ENCODE results near the gene ZNF189. TPM values are rescaled to one million over a fixed set of nuclear protein-coding genes. Genes with fewer than 3 reads are reported as not detected.

Gene ZNF189
- total RNA-seq (10 to 100 TPM; 20.4 to 23.3 TPM), polyA plus RNA-seq (1 to 10 TPM; 5.9 to 8.5 TPM)
- long read RNA-seq, donor 1 = 0 reads
- long read RNA-seq, donor 2, partial matches to known transcripts = 0 of 6 reads
- long read RNA-seq, donor 2, other reads (novel, unspliced or antisense) = 4 of 6 reads

DNA sequence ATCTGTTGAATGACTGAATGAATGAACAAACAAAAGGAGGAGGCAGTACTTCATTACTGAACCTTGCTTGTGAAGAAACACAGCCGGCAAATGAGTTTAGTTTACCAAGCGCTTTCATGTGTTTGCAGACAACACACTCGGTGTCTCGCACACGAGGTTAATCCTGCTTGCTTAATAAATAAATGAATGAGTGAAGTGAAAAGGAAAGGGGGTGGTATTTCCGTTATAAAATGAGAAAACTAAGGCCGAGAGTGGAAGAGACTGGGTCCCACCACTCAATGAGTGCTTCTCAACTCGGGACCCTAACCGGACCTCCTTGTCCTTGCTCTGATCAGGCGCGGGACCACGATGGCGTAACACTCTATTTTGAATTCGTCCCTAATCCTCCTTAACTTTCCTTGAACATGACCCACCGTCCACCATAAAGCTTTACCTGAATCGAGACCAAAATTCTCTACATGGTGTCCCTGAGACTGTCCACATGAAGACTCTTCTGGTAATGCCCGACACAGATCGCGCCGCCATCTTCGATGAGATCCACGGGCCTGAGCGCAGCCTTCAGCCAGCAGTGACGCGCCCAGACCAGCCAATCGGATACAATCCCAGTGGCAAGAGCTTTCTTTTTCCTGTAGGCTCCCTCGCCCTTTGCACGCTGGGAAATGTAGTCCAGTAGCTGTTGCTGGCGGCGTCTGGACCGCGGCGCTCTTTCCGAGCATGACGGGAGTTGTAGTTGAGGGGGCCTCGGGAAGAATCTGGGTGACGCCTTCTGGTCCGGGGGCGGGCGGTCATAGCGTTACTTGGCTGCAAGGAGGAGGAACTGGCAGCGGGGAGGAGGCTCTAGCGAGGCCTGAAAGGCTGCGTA, at the start of gene ZNF189, which contains the start of gene MRPL50:
Gene ZNF189, plus strand, starts transcription at position 784 of the 862 bp plus-strand sequence. CDS start 306 bp downstream, outside the sequence.
Gene MRPL50, minus strand, starts transcription at position 551 of the 862 bp plus-strand sequence. Its CDS starts 26 bp downstream, at position 525.
- WGBS, 2 donors = 0% methylated on average over 44 of the region's 44 CpGs
- Histone ChIP-seq H3K36me3 (ENCODE audit: control insufficient read depth in 1 of 2, insufficient read depth in 2 of 2, low read length in 1 of 2) (peaks cover 4 to 9% of the 10 kb centered on the region in 2 donors), H3K9me3 (ENCODE audit: control insufficient read depth, low read length) (peaks cover 3% of the 10 kb centered on the region), H3K4me1 (ENCODE audit: control insufficient read depth in 1 of 2, insufficient read depth in 2 of 2, low read length in 2 of 2) (peaks cover 0 to 5% of the 10 kb centered on the region in 2 donors), H3K4me3 (ENCODE audit: low read length in 2 of 2) (peak within 1 kb of the TSS; percentile 90 to 99), H3K27ac (ENCODE audit: low read depth in 1 of 2, low read length in 2 of 2) (peak within 1 kb of the TSS in 1 of 2 donors; percentile 73), H3K27me3 (ENCODE audit: control insufficient read depth in 1 of 2, insufficient read depth in 2 of 2, low read length in 1 of 2) (no peaks in the 10 kb centered on the region)
- ATAC-seq (ENCODE audit: low FRiP score) (peak; percentile 100), DNase-seq (peak; percentile 99)
- intact Hi-C loops (cut with DNase I) = loop anchor here in 1 of 2 donors (5.0 to 10.0 kb wide), 3 partner anchors 57 to 1043 kb away; partner anchors contain the start of genes RNF20 and TEX10

DNA sequence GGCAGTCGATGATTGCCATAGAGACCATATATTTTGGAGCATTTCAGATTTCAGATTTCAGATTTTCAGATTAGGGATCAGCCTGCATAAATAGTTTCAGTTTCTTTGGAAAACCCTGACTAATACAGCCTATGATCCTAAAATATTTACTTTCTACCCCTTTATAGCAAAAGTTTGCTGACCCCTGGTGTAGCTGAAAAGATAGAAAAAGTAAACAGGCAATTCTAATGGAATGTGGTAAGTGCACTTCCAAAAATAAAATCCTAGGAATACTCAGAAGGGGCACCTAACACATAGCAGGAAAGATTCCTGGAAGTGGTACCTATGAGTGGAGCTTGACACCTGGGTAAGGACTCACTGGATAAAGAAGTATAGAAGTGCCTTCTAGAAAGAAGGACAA, 48.4 kb upstream of the ZNF189 start:
- no peak overlapping the region for H3K4me3 ChIP-seq (ENCODE audit: low read length in 2 of 2)
- DNase-seq (no peak), ATAC-seq (ENCODE audit: low FRiP score) (no peak)
- no peaks in the 10 kb centered on the region for H3K9me3 ChIP-seq (ENCODE audit: control insufficient read depth, low read length)
- H3K27me3 ChIP-seq (ENCODE audit: control insufficient read depth in 1 of 2, insufficient read depth in 2 of 2, low read length in 1 of 2) = peaks cover 0 to 3% of the 10 kb centered on the region in 2 donors
- no peaks in the 10 kb centered on the region for H3K36me3 ChIP-seq (ENCODE audit: control insufficient read depth in 1 of 2, insufficient read depth in 2 of 2, low read length in 1 of 2)
- H3K27ac ChIP-seq (ENCODE audit: low read depth in 1 of 2, low read length in 2 of 2) = no peak overlapping the region
- 71 to 79% methylated on average over 1 of the region's 1 CpG for WGBS, 2 donors
- intact Hi-C loops (cut with DNase I) = no loop called here
- H3K4me1 ChIP-seq (ENCODE audit: control insufficient read depth in 1 of 2, insufficient read depth in 2 of 2, low read length in 2 of 2) = no peaks in the 10 kb centered on the region

DNA sequence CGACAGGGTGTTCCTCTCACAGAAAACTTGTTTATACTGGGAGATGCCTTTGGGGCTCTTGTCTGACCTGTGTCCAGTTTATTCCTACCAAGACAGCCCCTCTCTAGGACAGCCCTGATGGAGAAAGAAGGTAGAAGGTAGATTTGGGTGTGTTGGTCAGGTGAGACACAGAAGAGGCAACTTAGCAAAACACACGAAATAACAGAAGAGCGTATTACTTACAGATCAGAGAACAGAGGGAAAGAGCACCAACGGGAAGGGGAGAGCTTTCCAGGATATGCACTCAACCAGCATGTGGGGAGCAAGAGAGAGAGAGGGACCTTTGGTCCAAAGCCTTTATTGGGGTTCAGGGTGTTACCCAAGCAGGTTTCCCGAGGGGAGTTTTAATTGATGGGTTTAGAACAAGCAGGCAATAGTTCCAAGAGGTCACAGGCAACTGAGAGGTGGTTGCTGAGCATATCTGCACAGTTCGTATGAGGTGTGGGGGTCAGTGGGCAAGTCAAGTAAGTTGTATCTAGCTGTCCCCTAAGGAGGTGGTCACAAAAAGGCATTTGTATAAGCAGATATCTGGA, 45.7 kb upstream of the ZNF189 start:
- no peaks in the 10 kb centered on the region for H3K36me3 ChIP-seq (ENCODE audit: control insufficient read depth in 1 of 2, insufficient read depth in 2 of 2, low read length in 1 of 2)
- WGBS, 2 donors = 77 to 81% methylated on average over 6 of the region's 6 CpGs
- DNase-seq = no peak
- H3K4me1 ChIP-seq (ENCODE audit: control insufficient read depth in 1 of 2, insufficient read depth in 2 of 2, low read length in 2 of 2) = no peaks in the 10 kb centered on the region
- intact Hi-C loops (cut with DNase I) = no loop called here
- no peak overlapping the region for H3K27ac ChIP-seq (ENCODE audit: low read depth in 1 of 2, low read length in 2 of 2)
- peaks cover 0 to 3% of the 10 kb centered on the region in 2 donors for H3K27me3 ChIP-seq (ENCODE audit: control insufficient read depth in 1 of 2, insufficient read depth in 2 of 2, low read length in 1 of 2)
- no peaks in the 10 kb centered on the region for H3K9me3 ChIP-seq (ENCODE audit: control insufficient read depth, low read length)
- no peak for ATAC-seq (ENCODE audit: low FRiP score)
- H3K4me3 ChIP-seq (ENCODE audit: low read length in 2 of 2) = no peak overlapping the region

DNA sequence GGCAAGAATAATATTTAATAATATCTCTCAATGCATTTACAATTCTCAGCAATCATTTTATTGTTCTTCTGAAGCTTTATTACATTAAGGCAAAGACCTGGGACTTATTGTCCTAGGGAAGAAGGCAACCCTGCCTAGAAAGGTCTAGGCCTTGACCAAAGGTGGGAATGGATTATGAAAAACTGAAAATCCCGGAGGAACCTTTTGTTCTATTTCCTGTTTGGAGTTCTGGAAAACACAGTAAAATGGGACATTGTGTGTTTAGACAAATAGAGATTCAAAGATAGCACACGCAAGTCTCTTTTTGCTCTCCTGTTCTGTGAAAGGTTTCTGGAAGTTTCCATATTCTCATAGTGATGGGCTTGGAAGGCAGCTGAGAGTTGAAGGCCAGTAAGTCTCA, 45.0 kb upstream of the ZNF189 start:
- Histone ChIP-seq H3K9me3 (ENCODE audit: control insufficient read depth, low read length) (no peaks in the 10 kb centered on the region), H3K27me3 (ENCODE audit: control insufficient read depth in 1 of 2, insufficient read depth in 2 of 2, low read length in 1 of 2) (peaks cover 0 to 3% of the 10 kb centered on the region in 2 donors), H3K36me3 (ENCODE audit: control insufficient read depth in 1 of 2, insufficient read depth in 2 of 2, low read length in 1 of 2) (no peaks in the 10 kb centered on the region), H3K27ac (ENCODE audit: low read depth in 1 of 2, low read length in 2 of 2) (no peak overlapping the region), H3K4me1 (ENCODE audit: control insufficient read depth in 1 of 2, insufficient read depth in 2 of 2, low read length in 2 of 2) (no peaks in the 10 kb centered on the region), H3K4me3 (ENCODE audit: low read length in 2 of 2) (no peak overlapping the region)
- WGBS, 2 donors = 84 to 85% methylated on average over 2 of the region's 2 CpGs
- no peak for ATAC-seq (ENCODE audit: low FRiP score)
- no peak for DNase-seq
- intact Hi-C loops (cut with DNase I) = no loop called here

DNA sequence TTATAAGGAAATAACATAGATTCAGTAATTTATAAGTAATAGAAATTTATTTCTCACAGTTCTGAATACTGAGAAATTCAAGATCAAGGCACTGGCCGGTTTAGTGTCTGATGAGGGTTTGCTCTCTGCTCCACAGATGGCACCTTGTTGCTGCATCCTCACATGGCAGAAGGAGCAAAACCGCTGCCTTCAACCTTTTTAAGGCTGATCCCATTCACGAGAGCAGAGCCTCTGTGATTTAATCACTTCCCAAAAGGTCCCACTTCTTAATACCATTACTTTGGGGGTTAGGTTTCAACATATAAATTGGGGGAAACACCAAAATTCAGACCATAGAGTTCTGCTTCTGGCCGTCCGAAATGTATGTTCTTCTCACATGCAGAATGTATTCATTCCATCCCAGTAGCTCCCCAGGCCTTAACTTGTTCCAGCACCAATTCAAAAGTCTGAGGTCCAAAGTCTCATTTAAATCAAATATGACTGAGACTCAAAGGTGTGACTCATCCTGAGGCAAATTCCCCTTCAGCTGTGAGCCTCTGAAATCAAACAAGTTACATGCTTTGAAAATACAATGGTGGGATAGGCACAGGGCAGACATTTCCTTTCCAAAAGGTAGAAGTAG, 44.4 kb upstream of the ZNF189 start:
- no peaks in the 10 kb centered on the region for H3K9me3 ChIP-seq (ENCODE audit: control insufficient read depth, low read length)
- no peaks in the 10 kb centered on the region for H3K36me3 ChIP-seq (ENCODE audit: control insufficient read depth in 1 of 2, insufficient read depth in 2 of 2, low read length in 1 of 2)
- DNase-seq (no peak), ATAC-seq (ENCODE audit: low FRiP score) (no peak)
- intact Hi-C loops (cut with DNase I) = no loop called here
- no peak overlapping the region for H3K4me3 ChIP-seq (ENCODE audit: low read length in 2 of 2)
- WGBS, 2 donors = 78 to 83% methylated on average over 5 of the region's 5 CpGs
- H3K27me3 ChIP-seq (ENCODE audit: control insufficient read depth in 1 of 2, insufficient read depth in 2 of 2, low read length in 1 of 2) = peaks cover 0 to 3% of the 10 kb centered on the region in 2 donors
- no peak overlapping the region for H3K27ac ChIP-seq (ENCODE audit: low read depth in 1 of 2, low read length in 2 of 2)
- no peaks in the 10 kb centered on the region for H3K4me1 ChIP-seq (ENCODE audit: control insufficient read depth in 1 of 2, insufficient read depth in 2 of 2, low read length in 2 of 2)

DNA sequence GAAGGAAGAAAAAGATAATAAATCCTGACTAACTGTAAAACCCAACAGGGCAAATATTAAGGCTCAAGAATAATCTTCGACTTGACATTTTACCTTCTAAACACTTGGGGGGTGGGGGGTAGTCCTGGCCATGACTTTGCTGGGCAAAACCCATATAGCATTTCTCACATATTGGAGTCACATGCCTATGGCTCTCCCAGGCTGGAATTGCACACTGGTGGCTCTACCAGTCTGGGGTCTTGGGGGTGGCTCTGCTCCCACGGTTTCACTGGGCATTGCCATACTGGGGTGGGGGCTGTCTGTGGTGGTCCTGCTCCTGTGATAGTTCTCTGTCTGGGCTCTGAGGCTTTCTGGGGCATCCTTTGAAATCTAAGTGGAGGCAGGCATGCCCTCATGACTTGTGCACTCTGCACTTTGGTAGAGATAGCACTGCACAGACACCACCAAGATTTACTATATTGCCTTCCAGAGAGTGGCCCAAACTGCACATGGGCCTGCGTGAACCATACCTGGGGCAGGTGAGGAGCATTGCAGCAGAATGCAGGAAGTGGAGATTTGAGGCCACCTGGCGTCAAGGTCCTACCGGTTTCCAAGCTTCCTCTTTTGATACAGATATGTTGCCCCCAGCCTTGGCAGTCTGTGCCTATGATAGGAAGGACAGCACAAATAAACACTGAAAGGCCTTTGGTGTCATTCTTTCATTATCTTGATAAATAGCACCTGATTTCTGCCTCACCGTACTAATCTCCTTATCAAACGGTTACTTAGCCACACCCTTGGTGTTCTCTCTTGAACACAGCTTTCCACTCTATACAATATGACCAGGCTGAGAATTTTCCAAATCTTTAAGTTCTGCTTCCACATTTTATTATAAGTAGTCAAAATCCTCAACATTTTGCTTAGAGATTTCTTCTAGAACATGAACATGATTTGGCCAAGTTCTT, 43.6 kb upstream of the ZNF189 start:
- Histone ChIP-seq H3K27ac (ENCODE audit: low read depth in 1 of 2, low read length in 2 of 2) (no peak overlapping the region), H3K27me3 (ENCODE audit: control insufficient read depth in 1 of 2, insufficient read depth in 2 of 2, low read length in 1 of 2) (peaks cover 0 to 3% of the 10 kb centered on the region in 2 donors), H3K9me3 (ENCODE audit: control insufficient read depth, low read length) (no peaks in the 10 kb centered on the region), H3K4me1 (ENCODE audit: control insufficient read depth in 1 of 2, insufficient read depth in 2 of 2, low read length in 2 of 2) (no peaks in the 10 kb centered on the region), H3K4me3 (ENCODE audit: low read length in 2 of 2) (no peak overlapping the region), H3K36me3 (ENCODE audit: control insufficient read depth in 1 of 2, insufficient read depth in 2 of 2, low read length in 1 of 2) (no peaks in the 10 kb centered on the region)
- WGBS, 2 donors = 73 to 81% methylated on average over 7 of the region's 7 CpGs
- intact Hi-C loops (cut with DNase I) = no loop called here
- DNase-seq (no peak), ATAC-seq (ENCODE audit: low FRiP score) (no peak)

DNA sequence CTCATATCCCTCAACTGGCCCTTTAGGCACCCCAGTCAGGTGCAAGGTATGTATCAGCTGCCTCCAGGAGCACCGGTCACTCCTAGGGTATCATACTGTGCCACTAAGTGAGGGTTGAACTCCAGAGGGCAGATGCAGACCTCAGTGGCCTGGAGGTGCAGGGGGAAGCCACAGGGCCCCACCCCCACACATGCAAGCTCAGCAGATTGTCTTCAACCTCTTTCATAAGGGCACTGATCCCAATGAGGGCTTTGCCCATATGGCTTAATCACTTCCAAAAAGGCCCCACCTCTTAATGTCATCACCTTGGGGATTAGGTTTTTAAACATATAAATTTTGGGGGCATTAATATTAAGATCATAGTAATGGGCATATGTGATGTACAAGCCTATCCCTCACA, 42.0 kb upstream of the ZNF189 start:
- ATAC-seq (ENCODE audit: low FRiP score) = no peak
- intact Hi-C loops (cut with DNase I) = no loop called here
- Histone ChIP-seq H3K36me3 (ENCODE audit: control insufficient read depth in 1 of 2, insufficient read depth in 2 of 2, low read length in 1 of 2) (no peaks in the 10 kb centered on the region), H3K27me3 (ENCODE audit: control insufficient read depth in 1 of 2, insufficient read depth in 2 of 2, low read length in 1 of 2) (peaks cover 0 to 3% of the 10 kb centered on the region in 2 donors), H3K4me3 (ENCODE audit: low read length in 2 of 2) (no peak overlapping the region), H3K4me1 (ENCODE audit: control insufficient read depth in 1 of 2, insufficient read depth in 2 of 2, low read length in 2 of 2) (no peaks in the 10 kb centered on the region), H3K27ac (ENCODE audit: low read depth in 1 of 2, low read length in 2 of 2) (no peak overlapping the region), H3K9me3 (ENCODE audit: control insufficient read depth, low read length) (no peaks in the 10 kb centered on the region)
- DNase-seq = no peak
- WGBS, 2 donors = 46 to 56% methylated on average over 1 of the region's 1 CpG

GRCh38 chr9:101359679-101360078, 39.0 kb upstream of the ZNF189 start:
- Histone ChIP-seq H3K4me1 (ENCODE audit: control insufficient read depth in 1 of 2, insufficient read depth in 2 of 2, low read length in 2 of 2) (no peaks in the 10 kb centered on the region), H3K27ac (ENCODE audit: low read depth in 1 of 2, low read length in 2 of 2) (no peak overlapping the region), H3K36me3 (ENCODE audit: control insufficient read depth in 1 of 2, insufficient read depth in 2 of 2, low read length in 1 of 2) (no peaks in the 10 kb centered on the region), H3K9me3 (ENCODE audit: control insufficient read depth, low read length) (no peaks in the 10 kb centered on the region), H3K27me3 (ENCODE audit: control insufficient read depth in 1 of 2, insufficient read depth in 2 of 2, low read length in 1 of 2) (no peaks in the 10 kb centered on the region), H3K4me3 (ENCODE audit: low read length in 2 of 2) (no peak overlapping the region)
- intact Hi-C loops (cut with DNase I) = no loop called here
- ATAC-seq (ENCODE audit: low FRiP score) (no peak), DNase-seq (no peak)
- 65 to 70% methylated on average over 1 of the region's 1 CpG for WGBS, 2 donors

Measured in aorta (tissue), 5 donors.